Measurements from ENCODE around the gene DACH1. TPM values are rescaled to one million over a fixed set of nuclear protein-coding genes. Genes with fewer than 3 reads are reported as not detected.

DACH1 gene
- total and polyA plus RNA-seq, 2 donors (not counting 3 experiments of a cell fraction or from before 2014, with no cell fraction given) = 8.6 to 28.3 TPM

DNA sequence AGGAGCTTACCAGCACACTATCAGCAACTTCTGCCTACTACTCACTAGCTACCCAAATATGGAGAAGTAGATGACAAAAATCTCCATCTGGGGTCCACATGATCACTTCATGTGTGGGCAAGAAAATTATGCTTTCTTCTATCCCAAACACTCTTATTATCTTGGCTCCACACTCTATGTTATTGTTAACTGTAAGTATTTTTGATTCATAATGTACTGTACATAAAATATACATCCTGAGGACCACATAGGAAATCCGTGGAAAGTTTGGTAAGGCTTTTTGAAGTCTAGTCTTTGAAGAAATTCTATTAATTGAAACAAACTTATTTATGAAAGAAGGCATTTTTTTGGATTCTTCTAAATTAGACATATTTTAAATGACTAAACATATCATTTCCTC, 378.8 kb downstream of the DACH1 start:
- POLR2A ChIA-PET = no interaction called here
- no peaks in the 10 kb centered on the region for H3K36me3 ChIP-seq (ENCODE audit: control insufficient read depth in 2 of 2, extremely low read depth in 1 of 2, insufficient read depth in 2 of 2, low read length in 2 of 2)
- no peak overlapping the region for H3K9ac ChIP-seq (replicated peaks; ENCODE audit: extremely low read depth, insufficient read depth, low read length)
- H4K20me1 ChIP-seq (replicated peaks; ENCODE audit: control insufficient read depth, extremely low read depth, insufficient read depth, low read length) = no peaks in the 10 kb centered on the region
- H3K27me3 ChIP-seq (ENCODE audit: control insufficient read depth in 2 of 2, insufficient read depth in 2 of 2, low read length in 2 of 2) = no peaks in the 10 kb centered on the region
- BruUV-seq (replicated peaks) = no TSS peak
- dilution Hi-C loops (cut with MboI; ENCODE audit: extremely low pct_ligation_motif_present, low sequenced_read_pairs) (no loop called here), intact Hi-C loops (cut with micrococcal nuclease) (no loop called here)
- no peak for DNase-seq (ENCODE audit: low read depth, low spot score)
- H3K4me2 ChIP-seq (ENCODE audit: insufficient read depth, low read length) = no peak overlapping the region
- CTCF ChIA-PET = interaction anchor here (0.9 kb wide), 1 partner anchor 391 kb away, joined by 3 read pairs; no protein-coding TSS in a partner anchor
- no peaks in the 10 kb centered on the region for H3K9me1 ChIP-seq (replicated peaks; ENCODE audit: control insufficient read depth, extremely low read depth, insufficient read depth, low read length)
- H3K79me2 ChIP-seq (ENCODE audit: control insufficient read depth, insufficient read depth, low read length) = no peaks in the 10 kb centered on the region
- no peak overlapping the region for H3K27ac ChIP-seq (ENCODE audit: insufficient read depth, low read depth, low read length)
- TF ChIP-seq MYC (IDR thresholded peaks at IDR 0.05; ENCODE audit: low read depth, low read length) (no peak), MAX (IDR thresholded peaks at IDR 0.05; ENCODE audit: insufficient read depth, insufficient read length) (no peak), EZH2 (IDR thresholded peaks at IDR 0.05; ENCODE audit: borderline replicate concordance, low read depth, low read length, severe bottlenecking) (no peak), POLR2A (IDR thresholded peaks at IDR 0.05; ENCODE audit: low read depth, low read length) (no peak), CTCF (IDR thresholded peaks at IDR 0.05; ENCODE audit: extremely low read depth in 1 of 2, insufficient read depth in 1 of 2, low read depth in 1 of 2, low read length in 2 of 2) (no peak), FOS (IDR thresholded peaks at IDR 0.05; ENCODE audit: borderline replicate concordance, insufficient read depth, low read length) (no peak), POLR2AphosphoS5 (IDR thresholded peaks at IDR 0.05; ENCODE audit: insufficient read depth, low read depth, low read length) (no peak), JUN (IDR thresholded peaks at IDR 0.05; ENCODE audit: borderline replicate concordance, insufficient read depth, insufficient read length, low read depth) (no peak), GATA2 (IDR thresholded peaks at IDR 0.05; ENCODE audit: insufficient read depth, insufficient read length, low read depth, low read length) (no peak)
- H3K4me3 ChIP-seq (replicated peaks in 1 of 3; ENCODE audit: insufficient read depth in 1 of 3, low read depth in 1 of 3, low read length in 3 of 3) = no peak overlapping the region
- no peaks in the 10 kb centered on the region for H3K9me3 ChIP-seq (replicated peaks; ENCODE audit: control insufficient read depth, insufficient read depth, low read length)
- H2AFZ ChIP-seq (ENCODE audit: low read depth, low read length) = no peak overlapping the region
- H3K4me1 ChIP-seq (ENCODE audit: control insufficient read depth, extremely low read depth, insufficient read depth, low read length) = peaks cover 5% of the 10 kb centered on the region
- no peak for FAIRE-seq

Measured in endothelial cell of umbilical vein (primary cell).